Endothelial cell of hepatic sinusoid (primary cell): ENCODE results near the gene ZNF532.

ENCODE experiments used
- in situ Hi-C: cut with HindIII; loops from 2 replicates; pipeline ENCODE4 v1.10.0; 2017; ENCODE audit warnings: low sequenced_read_pairs

ZNF532 gene

GRCh38 chr18:58966704-58967103 lies 102.0 kb downstream of the ZNF532 start:
- in situ Hi-C loops: no loop called here

GRCh38 chr18:58967751-58968254 lies 103.1 kb downstream of the ZNF532 start:
- in situ Hi-C loops: no loop called here

DNA sequence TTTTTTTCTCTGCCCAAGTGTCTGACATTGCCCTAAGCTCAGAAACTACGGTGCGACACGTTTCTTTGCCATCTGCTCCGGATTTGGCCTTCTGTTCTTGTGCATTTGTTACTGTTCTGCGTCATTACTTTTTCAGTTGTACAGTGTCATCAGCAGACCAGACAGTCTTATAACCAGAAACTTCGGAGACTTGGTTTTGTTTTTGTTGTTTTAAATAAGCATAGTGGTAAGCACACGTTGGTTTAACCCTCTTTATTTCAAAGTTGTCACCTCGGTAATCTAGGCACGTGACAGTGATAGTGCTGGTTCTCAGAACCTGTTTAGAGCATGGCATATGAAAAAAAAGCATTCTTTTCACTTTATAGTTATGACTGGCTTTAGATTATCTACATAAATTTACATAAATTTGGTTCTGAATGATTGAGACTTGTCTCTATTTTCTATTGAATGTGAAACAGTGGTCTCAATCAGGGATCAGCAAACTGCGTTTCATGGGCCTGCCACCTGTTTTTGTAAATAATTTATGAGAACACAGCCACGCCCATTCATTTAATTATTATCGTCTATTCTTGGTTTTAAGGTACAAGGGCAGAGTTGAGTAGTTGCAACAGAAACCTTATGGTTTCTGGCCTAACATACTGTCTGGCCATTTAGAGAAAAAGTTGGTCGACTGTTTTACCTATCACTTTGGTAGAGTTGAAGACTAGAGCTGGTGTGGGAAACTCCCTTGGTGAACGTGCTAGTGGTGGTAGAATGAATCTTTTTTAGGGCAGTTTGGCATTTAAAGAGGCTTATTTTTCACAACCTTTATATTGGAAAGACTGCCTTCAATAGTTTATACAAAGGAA lies 106.5 kb downstream of the ZNF532 start:
- in situ Hi-C loops: no loop called here

DNA sequence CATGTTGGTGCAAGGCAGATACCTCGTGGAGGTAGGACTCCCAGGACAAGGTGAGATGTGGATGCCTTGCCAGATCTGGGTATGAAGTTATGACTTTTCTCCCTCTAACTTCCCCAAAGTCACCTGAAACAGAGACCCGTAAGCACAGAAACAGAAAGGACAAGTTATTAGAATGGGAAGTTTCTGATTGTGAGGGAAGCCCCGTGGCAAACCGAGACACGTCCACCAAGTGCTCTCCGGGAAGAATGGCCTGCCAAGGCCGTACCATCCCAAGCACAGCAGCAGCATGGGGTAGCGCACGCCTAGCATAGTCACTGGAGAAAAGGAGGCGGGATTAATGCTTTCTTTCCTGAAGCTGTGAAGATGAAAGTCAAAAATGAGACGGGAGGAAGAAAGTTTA lies 110.6 kb downstream of the ZNF532 start:
- in situ Hi-C loops: no loop called here

DNA sequence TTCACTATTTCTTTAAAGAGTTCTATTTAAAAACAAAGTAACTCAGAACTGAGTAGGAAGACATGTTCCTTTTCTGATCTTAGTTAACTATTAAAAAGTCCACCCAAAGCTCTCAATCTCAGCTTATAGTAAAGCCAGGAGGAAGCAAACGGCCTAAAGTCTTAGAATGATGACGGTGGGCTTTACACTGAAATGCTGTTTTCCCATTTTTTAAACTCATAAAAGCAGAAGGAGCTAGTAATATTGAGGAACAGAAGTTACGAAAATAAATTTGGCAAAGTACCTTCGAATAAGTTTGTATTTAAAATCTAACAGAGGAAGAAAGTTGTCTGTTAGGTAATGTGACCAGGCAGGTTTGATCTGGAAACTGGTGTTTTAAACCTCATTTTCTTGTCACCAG lies 111.1 kb downstream of the ZNF532 start:
- in situ Hi-C loops: no loop called here

DNA sequence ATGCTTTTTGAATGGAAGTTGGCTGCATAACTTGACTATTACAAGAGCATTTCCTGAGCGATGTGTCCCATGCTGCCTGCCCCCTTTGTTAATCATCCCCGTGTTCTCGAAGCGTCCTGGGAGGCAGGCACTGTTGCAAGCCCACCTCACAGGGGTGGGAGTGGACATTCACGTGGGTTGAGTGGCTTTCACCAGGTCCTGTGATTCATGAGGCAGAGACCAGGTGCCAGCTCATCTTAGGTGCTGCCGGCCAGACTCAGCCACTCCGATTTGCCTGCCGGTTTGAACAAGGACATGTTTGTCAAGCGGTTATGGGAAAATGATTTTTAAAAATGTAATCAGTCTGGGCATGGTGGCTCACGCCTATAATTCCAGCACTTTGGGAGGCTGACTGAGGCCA lies 112.5 kb downstream of the ZNF532 start:
- in situ Hi-C loops: no loop called here

DNA sequence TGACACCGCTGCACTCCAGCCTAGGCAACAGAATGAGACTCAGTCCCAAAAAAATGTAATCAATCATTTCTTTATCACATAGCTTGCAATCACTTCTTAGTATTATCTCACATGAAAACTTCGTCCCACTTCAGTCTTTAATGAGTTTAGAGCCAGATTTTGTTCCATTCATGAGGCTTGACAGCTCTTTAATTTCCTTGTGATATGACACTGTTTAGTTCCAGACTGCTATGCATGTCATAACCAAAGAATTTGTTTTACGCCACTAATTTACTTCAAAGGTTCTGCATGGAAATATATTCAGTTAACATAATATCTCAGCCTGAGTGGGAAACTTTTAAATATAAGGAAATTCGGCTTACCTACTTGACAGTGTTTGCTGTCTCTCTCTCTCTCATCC lies 113.1 kb downstream of the ZNF532 start:
- in situ Hi-C loops: no loop called here

GRCh38 chr18:58978916-58979315 lies 114.2 kb downstream of the ZNF532 start:
- in situ Hi-C loops: no loop called here

DNA sequence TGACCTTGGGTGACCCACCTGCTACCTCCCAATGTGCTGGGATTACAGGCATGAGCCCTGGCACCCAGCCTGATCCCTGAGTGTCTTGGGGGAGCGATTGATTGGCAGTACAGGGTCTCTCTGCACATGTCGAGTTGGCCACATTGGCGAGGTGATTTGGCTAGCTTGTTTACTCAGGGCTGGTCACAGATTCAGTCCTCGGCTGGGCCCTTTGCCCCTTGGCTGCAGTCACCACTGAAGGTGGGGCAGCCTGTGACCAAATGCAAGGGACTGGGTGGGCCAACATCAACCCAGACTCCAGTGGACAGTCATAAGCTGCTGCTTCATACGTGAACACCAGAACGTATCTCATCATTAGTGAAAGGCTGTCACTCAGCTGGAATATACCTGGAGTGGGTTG lies 114.9 kb downstream of the ZNF532 start:
- in situ Hi-C loops: no loop called here

GRCh38 chr18:58980991-58981390 lies 116.3 kb downstream of the ZNF532 start:
- in situ Hi-C loops: no loop called here

GRCh38 chr18:58983260-58984155 lies 118.8 kb downstream of the ZNF532 start:
- in situ Hi-C loops: no loop called here

GRCh38 chr18:58988600-58988999 lies 123.9 kb downstream of the ZNF532 start:
- in situ Hi-C loops: no loop called here

DNA sequence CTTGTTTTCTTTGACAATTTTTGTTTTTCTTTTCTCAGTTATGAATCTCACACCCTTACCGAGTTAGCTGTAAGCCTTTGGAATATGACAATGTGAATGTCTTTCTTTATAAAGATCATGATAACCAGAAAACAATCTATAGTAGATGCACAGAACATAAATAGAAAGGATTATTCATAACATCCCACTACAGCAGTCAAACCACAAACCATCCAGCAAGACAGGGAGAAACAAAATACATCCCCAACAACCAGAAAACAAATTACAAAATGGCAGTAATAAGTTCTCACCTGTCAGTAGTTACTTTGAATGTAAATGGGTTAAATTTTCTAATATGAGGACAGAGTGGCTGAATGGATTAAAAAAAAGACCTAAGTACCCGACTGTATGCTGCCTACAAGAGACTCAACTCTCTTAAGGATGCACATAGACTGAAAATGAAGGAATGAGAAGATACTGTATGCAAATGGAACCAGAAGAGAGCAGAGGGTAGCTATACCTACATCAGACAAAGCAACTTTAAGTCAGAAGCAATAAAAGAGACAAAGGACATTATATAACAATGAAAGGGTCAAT lies 124.6 kb downstream of the ZNF532 start:
- in situ Hi-C loops: no loop called here

- in situ Hi-C loops: no loop called here
Observed at GRCh38 chr18:58990720-58991119, 126.0 kb downstream of the ZNF532 start.

DNA sequence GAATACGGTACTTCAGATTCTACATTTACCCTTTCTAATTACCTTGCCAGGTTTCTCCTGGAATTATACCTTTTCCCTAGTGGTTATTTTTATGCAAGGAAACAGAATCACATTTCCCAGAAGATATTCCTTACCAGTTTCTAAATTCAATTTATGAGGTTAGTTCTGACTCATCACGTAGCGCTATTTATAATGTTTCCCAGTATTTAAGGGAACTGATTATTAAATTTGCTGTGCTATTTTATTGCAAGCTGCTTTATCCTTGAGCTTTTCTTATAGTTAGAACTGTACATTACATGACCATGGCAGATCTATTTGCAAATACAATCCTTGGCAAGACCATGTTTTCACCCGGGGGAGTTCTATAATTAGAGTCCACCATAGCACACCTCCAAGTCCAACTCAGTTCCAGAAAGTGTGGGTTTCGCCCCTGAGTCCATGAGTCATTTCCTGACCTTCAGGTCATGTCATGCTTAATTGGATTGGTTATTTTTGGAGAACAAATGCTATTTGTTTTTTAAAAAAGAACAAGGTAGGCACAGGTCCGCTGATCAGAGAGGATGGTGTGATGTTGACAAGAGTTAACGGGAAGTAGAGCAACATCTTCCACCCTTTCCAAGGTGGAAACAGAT lies 126.6 kb downstream of the ZNF532 start:
- in situ Hi-C loops: no loop called here

DNA sequence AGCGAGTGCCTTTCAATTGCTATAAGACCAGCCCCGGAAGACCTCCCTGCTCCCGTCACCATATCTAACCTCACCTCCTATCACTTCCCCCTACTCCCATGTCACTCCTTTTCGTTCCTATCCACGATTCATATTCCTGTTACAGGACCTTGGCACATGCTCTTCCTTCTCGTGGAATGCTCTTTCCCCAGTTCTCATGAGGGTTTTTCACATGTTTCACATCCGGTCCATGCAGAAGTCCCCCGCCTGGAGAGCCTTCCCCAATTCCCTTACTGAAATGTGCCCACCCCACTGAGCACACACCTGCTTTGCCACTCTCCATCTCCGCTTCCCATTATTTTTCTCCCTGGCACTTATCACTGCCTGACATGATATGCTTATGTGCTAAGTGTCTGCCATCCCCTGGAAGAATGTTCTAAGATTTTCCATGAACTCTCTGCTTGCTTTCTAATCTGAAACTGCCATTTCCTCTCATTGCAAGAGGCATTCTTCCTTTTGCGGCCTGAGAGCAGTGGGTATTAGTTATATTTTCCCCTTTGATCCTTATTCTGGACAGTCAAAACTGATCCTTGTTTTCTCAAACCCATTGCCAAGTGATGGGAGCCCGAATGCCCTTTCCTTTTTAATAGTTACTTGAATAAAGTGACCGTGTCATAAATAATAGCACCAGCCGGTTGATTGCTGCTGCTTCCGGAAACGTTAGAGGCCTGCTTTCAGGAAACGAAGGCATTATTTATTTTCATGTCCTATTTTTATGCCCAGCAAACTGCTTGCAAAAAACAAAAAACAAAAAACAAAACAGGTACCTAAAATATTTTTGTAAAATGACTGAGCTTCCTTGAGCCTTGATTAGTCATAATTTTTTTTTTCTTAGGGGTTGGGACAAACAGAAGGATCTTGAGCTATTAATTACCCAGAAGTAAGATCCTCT lies 127.9 kb downstream of the ZNF532 start:
- in situ Hi-C loops: no loop called here

DNA sequence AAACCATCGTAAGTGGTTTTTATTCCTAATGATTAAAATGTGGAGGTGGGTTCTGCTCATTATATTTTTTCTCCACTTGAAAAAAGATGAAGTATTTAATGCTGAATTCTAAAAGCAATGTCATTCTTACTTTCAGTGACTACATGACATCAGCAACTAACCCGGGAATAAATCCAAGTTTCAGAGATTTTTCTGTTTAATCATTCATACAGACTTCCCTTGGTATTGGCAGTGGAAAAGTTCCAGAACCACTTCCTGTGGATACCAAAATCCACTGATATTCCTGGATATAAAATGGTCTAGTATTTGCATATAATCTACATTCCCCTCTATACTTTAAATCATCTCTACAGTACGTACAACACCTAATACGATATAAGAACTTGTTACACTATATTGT lies 128.6 kb downstream of the ZNF532 start:
- in situ Hi-C loops: no loop called here

GRCh38 chr18:58995663-58996062 lies 131.0 kb downstream of the ZNF532 start:
- in situ Hi-C loops: no loop called here

DNA sequence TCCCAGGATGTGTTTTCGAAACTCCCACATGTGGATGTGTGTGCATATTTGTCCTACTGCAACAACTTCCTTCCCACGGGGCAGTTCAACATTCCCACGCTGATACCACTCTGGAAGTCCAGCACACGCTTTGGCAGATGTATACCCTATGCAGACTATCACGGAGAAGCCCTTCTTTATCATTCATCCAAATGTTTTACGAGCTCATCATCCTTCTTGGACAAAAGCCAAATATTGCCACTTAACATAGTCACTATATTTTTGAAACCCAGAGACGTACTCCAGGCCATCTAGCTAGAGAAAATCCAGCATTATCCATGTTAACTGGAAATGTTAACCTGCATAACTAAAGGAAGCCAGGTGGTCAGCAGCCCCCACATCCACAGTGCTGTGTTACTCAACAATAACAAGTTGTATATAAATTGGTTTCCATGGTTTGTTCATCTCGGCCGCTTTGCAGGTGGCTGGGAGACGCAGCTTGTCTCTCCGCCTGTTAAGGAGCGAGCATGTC lies 131.5 kb downstream of the ZNF532 start:
- in situ Hi-C loops: no loop called here

DNA sequence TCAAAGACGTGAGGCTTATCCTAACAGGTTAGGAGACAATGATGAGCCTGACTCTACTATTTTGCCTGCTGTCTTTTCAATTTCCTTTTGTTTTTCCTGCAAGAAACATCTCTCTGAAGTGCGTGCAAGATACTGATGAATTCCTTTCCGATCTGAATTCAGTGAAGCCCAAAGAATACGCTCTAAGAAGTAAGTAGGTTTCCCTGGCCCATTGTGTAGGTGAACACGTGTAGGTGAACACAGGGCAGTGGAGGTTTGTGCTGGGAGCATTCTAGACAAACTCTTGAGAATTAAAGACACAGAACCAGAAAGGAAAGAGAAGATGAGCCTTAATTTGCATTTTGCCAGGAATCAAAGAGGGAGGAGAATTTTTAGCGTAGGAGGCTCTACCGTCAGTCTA lies 132.0 kb downstream of the ZNF532 start:
- in situ Hi-C loops: no loop called here
